Fibroblast of peridontal ligament (primary cell): ENCODE measurements around the gene C7.
A peak's percentile ranks its signal among the peaks of the same experiment; 100 is the strongest.
"Not testable (repeated sequence)": the region's sequence is repeated elsewhere in the genome, so short reads cannot be mapped to it uniquely, and the experiment has no call there.

ENCODE experiments used
- DNase-seq: peaks from one replicate; pipeline ENCODE4 v3.0.0-alpha.2; 2010; ENCODE audit errors: extremely low read depth

Gene C7

GRCh38 chr5:40991168-40991980, 82.1 kb downstream of the C7 start:
- peak; percentile 83 for DNase-seq

- no peak for DNase-seq
Measured at GRCh38 chr5:40991981-40992559, 82.8 kb downstream of the C7 start.

GRCh38 chr5:40995801-40996586, 86.7 kb downstream of the C7 start:
- no peak for DNase-seq

- DNase-seq: no peak
Measured at GRCh38 chr5:40999142-40999541, 89.8 kb downstream of the C7 start.

- no peak for DNase-seq
Measured at GRCh38 chr5:40999966-41000365, 90.7 kb downstream of the C7 start.

- no peak for DNase-seq
Measured at GRCh38 chr5:41003670-41004376, 94.5 kb downstream of the C7 start.

GRCh38 chr5:41004931-41005330, 95.6 kb downstream of the C7 start:
- no peak for DNase-seq

- DNase-seq: peak; percentile 42
Measured at GRCh38 chr5:41009232-41009631, 99.9 kb downstream of the C7 start.

- DNase-seq: no peak
Measured at GRCh38 chr5:41010572-41010971, 101.3 kb downstream of the C7 start.

- no peak for DNase-seq
Measured at GRCh38 chr5:41012318-41012717, 103.0 kb downstream of the C7 start.

GRCh38 chr5:41022600-41022999, 113.3 kb downstream of the C7 start:
- not testable (repeated sequence) for DNase-seq
